NCI-H2171 (cell line): ENCODE data around the gene FCAMR.
A peak's percentile ranks its signal among the peaks of the same experiment; 100 is the strongest.

ENCODE experiments used
- DNase-seq: peaks from one replicate; lab custom pipeline; 2025; lab: John Stamatoyannopoulos, UW

The FCAMR gene

DNA sequence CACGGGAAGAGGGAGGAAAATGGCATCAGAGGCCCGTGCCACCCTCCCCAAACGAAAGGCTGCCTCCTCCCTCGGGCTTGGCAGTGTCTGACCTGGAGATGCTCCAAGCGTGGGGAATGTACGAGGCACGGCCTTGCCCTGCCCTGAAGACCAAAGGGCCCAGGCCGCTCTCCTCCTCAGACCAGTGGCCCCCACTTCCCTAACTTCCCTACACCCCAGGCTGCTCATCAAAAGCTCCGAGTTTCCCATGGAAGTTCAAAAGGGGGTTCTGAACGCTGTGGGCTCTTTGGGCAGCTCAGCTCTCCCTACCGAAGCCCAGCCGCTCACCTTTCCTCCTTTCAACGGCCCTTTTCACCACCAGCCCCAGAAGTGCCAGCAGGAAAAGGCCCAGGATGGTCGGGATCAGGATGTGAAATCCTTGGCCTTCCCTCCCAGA is 60.4 kb downstream of the FCAMR start:
- no peak for DNase-seq

DNA sequence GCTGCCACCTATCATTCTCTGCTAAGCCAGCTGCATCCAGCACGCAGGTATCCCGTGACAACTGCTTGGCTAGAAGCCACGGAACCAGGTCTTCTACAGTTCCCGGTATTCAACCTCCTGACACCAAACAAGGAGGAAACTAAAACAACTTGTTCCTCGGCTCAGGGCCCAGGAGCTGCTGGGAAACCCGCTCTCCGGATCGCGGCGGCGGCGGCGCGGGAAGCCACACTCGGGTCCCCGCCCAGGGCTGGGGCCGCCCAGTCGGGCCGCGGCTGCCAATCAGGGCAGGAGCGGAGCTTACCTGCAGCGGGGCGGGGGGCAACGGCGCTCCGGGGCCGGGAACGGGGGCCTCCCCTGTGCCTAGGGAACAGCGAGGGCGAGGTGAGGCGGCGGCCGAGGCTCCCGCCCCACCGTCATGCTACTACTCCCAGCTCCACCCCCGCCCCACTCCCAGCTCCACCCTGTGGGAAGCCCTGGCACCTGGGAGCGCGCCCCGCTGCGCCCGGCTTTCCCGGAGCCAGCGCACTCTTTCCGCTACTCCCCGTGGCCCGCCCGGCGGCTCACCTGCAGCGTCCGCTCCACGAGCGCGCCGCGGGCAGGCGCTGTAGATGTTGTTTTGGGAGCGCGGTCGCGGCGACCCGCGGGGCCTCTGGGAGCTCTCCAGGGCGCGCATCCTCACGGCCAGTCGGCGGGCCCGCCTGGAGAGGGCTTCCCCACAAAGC is 60.9 kb downstream of the FCAMR start:
- DNase-seq, result peak; percentile 83

GRCh38 chr1:206908038-206908437 is 62.2 kb downstream of the FCAMR start:
- no peak for DNase-seq
